T-helper 2 cell treated with Interferon-gamma antibody and Interleukin-4, amounts not matched to agents 100 ng/mL and 5 ng/mL, for 36 hours (primary cell): ENCODE results near the gene TYRO3. TPM values are rescaled to one million over a fixed set of nuclear protein-coding genes. Genes with fewer than 3 reads are reported as not detected.

ENCODE experiments used
- intact Hi-C: fragments of 100-400 bp; cut with micrococcal nuclease; formaldehyde crosslinking; loops from one replicate; pipeline ENCODE4 v1.15.1; 2023
- total RNA-seq: library from RNA; stranded (reverse); gene quantifications from 2 replicates; pipeline ENCODE4 v1.2.3, GENCODE V29; 2022

TYRO3 gene
- total RNA-seq: 1.3 and 2.1 TPM in 2 replicates

- intact Hi-C loops: loop anchor here (1.0 to 5.0 kb wide), 5 partner anchors 14 to 269 kb away; partner anchors contain the start of genes ITPKA, JMJD7, MAPKBP1 and MGA
Observed at GRCh38 chr15:41558400-41559238, at the start of gene TYRO3. Gene TYRO3 (plus strand): TSS chr15:41559212. CDS start chr15:41559258, 46 bp downstream.

GRCh38 chr15:41510728-41511127 is 48.3 kb upstream of the TYRO3 start:
- intact Hi-C loops: no loop called here

GRCh38 chr15:41511331-41511898 is 47.6 kb upstream of the TYRO3 start:
- intact Hi-C loops: no loop called here

- intact Hi-C loops: no loop called here
Observed at GRCh38 chr15:41511899-41512369, 47.1 kb upstream of the TYRO3 start.

GRCh38 chr15:41512512-41512939 is 46.5 kb upstream of the TYRO3 start:
- intact Hi-C loops: no loop called here

- intact Hi-C loops: no loop called here
Observed at GRCh38 chr15:41512940-41513505, 46.0 kb upstream of the TYRO3 start.

- intact Hi-C loops: no loop called here
Observed at GRCh38 chr15:41513506-41514227, 45.3 kb upstream of the TYRO3 start, which contains the start of gene LTK. Gene LTK (minus strand): TSS chr15:41513827. CDS start chr15:41513709, 118 bp downstream.

GRCh38 chr15:41517895-41518449 is 41.0 kb upstream of the TYRO3 start:
- intact Hi-C loops: no loop called here

- intact Hi-C loops: no loop called here
Observed at GRCh38 chr15:41520636-41521035, 38.4 kb upstream of the TYRO3 start.

GRCh38 chr15:41521614-41522013 is 37.4 kb upstream of the TYRO3 start:
- intact Hi-C loops: no loop called here

- intact Hi-C loops: no loop called here
Observed at GRCh38 chr15:41523097-41523496, 35.9 kb upstream of the TYRO3 start.

- intact Hi-C loops: no loop called here
Observed at GRCh38 chr15:41530363-41530956, 28.6 kb upstream of the TYRO3 start.

GRCh38 chr15:41535544-41535943 is 23.5 kb upstream of the TYRO3 start:
- intact Hi-C loops: no loop called here

- intact Hi-C loops: no loop called here
Observed at GRCh38 chr15:41536866-41537265, 22.1 kb upstream of the TYRO3 start.

- intact Hi-C loops: loop anchor here (5.0 to 10.0 kb wide), 2 partner anchors 79 to 119 kb away; partner anchors contain the start of gene MGA
Observed at GRCh38 chr15:41543521-41543870, 15.5 kb upstream of the TYRO3 start.

- intact Hi-C loops: loop anchor here (1.0 to 10.0 kb wide), 3 partner anchors 14 to 118 kb away; partner anchors contain the start of gene MGA
Observed at GRCh38 chr15:41544650-41545015, 14.4 kb upstream of the TYRO3 start.

- intact Hi-C loops: loop anchor here (10.0 kb wide), 1 partner anchor 80 kb away; no protein-coding TSS in a partner anchor
Observed at GRCh38 chr15:41545218-41545617, 13.8 kb upstream of the TYRO3 start.

- intact Hi-C loops: loop anchor here (10.0 kb wide), 1 partner anchor 82 kb away; no protein-coding TSS in a partner anchor
Observed at GRCh38 chr15:41546851-41547786, 11.9 kb upstream of the TYRO3 start.

GRCh38 chr15:41550066-41550775 is 8.8 kb upstream of the TYRO3 start:
- intact Hi-C loops: no loop called here
